Neural cell (in vitro differentiated cells): ENCODE data around the gene ARHGDIB.

ENCODE experiments used
- EZH2 ChIP-seq: fragments of 200-600, 300-800 bp; shearing (Covaris generic), sonication (generic); IDR thresholded peaks from 2 replicates; pipeline ENCODE4 v1.6.1; 2014; ENCODE audit warnings: antibody characterized with exemption, low read length, borderline replicate concordance, mild to moderate bottlenecking; ENCODE audit not compliant: insufficient read depth, poor library complexity, severe bottlenecking
- POLR2AphosphoS5 ChIP-seq: IDR thresholded peaks from 2 replicates; pipeline ENCODE4 v1.6.1; 2012
- RAD21 ChIP-seq: fragments of 450-650 bp; conservative IDR thresholded peaks from 2 replicates; pipeline ENCODE4 v1.6.1; 2014; ENCODE audit warnings: antibody characterized with exemption, mild to moderate bottlenecking, moderate library complexity
- SMC3 ChIP-seq: fragments of 450-650 bp; conservative IDR thresholded peaks from 2 replicates; pipeline ENCODE4 v1.6.1; 2014; ENCODE audit warnings: antibody characterized with exemption, mild to moderate bottlenecking, moderate library complexity; ENCODE audit not compliant: poor library complexity
- TAF1 ChIP-seq: IDR thresholded peaks from 2 replicates; pipeline ENCODE4 v1.6.1; 2012; ENCODE audit warnings: low read depth
- TF ChIP-seq, protein P1 (sequence below): fragments of 450-650 bp; IDR thresholded peaks from 2 replicates; pipeline ENCODE4 v1.5.1; 2014; ENCODE audit warnings: antibody characterized with exemption, mild to moderate bottlenecking, moderate library complexity; ENCODE audit not compliant: poor library complexity, severe bottlenecking
- TF ChIP-seq, protein P2 (sequence below): IDR thresholded peaks from 2 replicates; pipeline ENCODE4 v1.6.1; 2012; ENCODE audit warnings: borderline replicate concordance

DNA sequence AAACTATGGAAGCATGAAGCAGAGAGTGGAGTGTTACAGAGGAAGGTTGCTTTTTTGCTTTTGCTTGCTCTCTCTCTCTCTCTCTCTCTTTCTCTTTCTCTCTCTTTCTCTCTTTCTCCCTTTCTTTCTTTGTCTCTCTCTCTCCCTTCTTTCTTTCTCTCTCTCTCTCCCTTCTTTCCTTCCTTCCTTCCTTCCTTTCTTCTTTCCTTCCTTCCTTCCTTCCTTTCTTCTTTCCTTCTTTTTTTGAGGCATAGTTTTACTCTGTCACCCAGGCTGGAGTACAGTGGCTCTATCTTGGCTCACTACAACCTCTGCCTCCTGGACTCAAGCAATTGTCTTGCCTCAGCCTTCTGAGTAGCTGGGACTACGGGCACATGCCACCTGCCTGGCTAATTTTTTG, 7.6 kb downstream of the ARHGDIB start:
- TF ChIP-seq, protein P1, sequence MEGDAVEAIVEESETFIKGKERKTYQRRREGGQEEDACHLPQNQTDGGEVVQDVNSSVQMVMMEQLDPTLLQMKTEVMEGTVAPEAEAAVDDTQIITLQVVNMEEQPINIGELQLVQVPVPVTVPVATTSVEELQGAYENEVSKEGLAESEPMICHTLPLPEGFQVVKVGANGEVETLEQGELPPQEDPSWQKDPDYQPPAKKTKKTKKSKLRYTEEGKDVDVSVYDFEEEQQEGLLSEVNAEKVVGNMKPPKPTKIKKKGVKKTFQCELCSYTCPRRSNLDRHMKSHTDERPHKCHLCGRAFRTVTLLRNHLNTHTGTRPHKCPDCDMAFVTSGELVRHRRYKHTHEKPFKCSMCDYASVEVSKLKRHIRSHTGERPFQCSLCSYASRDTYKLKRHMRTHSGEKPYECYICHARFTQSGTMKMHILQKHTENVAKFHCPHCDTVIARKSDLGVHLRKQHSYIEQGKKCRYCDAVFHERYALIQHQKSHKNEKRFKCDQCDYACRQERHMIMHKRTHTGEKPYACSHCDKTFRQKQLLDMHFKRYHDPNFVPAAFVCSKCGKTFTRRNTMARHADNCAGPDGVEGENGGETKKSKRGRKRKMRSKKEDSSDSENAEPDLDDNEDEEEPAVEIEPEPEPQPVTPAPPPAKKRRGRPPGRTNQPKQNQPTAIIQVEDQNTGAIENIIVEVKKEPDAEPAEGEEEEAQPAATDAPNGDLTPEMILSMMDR: no peak
- TF ChIP-seq EZH2 (no peak), SMC3 (no peak), POLR2AphosphoS5 (no peak), RAD21 (no peak), TAF1 (no peak)
- TF ChIP-seq, protein P2, sequence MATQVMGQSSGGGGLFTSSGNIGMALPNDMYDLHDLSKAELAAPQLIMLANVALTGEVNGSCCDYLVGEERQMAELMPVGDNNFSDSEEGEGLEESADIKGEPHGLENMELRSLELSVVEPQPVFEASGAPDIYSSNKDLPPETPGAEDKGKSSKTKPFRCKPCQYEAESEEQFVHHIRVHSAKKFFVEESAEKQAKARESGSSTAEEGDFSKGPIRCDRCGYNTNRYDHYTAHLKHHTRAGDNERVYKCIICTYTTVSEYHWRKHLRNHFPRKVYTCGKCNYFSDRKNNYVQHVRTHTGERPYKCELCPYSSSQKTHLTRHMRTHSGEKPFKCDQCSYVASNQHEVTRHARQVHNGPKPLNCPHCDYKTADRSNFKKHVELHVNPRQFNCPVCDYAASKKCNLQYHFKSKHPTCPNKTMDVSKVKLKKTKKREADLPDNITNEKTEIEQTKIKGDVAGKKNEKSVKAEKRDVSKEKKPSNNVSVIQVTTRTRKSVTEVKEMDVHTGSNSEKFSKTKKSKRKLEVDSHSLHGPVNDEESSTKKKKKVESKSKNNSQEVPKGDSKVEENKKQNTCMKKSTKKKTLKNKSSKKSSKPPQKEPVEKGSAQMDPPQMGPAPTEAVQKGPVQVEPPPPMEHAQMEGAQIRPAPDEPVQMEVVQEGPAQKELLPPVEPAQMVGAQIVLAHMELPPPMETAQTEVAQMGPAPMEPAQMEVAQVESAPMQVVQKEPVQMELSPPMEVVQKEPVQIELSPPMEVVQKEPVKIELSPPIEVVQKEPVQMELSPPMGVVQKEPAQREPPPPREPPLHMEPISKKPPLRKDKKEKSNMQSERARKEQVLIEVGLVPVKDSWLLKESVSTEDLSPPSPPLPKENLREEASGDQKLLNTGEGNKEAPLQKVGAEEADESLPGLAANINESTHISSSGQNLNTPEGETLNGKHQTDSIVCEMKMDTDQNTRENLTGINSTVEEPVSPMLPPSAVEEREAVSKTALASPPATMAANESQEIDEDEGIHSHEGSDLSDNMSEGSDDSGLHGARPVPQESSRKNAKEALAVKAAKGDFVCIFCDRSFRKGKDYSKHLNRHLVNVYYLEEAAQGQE: no peak
